WI38 (cell line): ENCODE results near the gene UNCX.

Experiments used
- H3K4me3 ChIP-seq: 2 replicates; pipeline ENCODE4 v1.5.1; 2011; ENCODE audit warnings: low read depth, mild to moderate bottlenecking, control low read depth, low read length
- TF ChIP-seq, protein P1 (sequence below): IDR thresholded peaks from 2 replicates; pipeline ENCODE4 v1.5.1; 2012; ENCODE audit warnings: low read depth, mild to moderate bottlenecking, control low read depth, low read length

The UNCX gene

DNA sequence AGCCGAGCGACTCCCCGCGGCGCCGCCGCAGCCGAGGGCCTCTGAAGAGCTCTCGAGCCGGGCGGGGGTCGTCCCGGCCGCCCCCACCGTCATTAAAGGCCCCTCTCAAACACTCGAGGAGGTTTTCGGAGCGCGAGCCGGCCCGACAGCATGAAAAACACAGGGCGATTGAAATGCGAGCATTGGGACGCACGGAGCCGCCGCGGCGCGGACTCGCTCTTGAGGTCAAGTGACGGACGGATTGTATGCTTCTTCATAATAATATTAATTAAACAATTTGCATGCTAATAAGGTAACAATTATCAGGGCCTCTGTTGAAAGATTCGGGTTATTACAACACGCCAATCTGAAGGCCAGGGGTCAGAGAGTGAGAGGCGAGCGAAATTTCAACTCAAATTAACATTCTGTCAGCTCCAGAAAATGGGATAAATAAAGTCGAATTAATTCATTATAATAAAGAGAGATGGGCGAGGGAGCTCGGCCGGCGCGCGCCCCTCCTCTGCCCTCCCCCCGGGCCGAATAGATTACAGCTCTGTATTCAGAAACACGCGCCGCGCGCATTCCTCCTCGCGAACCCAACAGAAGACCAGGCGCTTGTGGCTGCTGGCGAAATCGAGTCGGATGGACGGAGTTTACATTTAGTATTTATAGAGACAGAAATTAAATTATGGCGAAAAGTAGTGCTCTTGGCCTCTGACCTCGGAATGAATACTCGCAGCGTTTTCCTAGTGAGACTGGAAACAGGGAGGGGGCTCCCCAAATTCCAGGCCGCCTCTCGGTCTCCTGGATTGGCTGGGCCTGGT is 2.1 kb upstream of the UNCX start:
- no peak overlapping the region for H3K4me3 ChIP-seq
- TF ChIP-seq, protein P1, sequence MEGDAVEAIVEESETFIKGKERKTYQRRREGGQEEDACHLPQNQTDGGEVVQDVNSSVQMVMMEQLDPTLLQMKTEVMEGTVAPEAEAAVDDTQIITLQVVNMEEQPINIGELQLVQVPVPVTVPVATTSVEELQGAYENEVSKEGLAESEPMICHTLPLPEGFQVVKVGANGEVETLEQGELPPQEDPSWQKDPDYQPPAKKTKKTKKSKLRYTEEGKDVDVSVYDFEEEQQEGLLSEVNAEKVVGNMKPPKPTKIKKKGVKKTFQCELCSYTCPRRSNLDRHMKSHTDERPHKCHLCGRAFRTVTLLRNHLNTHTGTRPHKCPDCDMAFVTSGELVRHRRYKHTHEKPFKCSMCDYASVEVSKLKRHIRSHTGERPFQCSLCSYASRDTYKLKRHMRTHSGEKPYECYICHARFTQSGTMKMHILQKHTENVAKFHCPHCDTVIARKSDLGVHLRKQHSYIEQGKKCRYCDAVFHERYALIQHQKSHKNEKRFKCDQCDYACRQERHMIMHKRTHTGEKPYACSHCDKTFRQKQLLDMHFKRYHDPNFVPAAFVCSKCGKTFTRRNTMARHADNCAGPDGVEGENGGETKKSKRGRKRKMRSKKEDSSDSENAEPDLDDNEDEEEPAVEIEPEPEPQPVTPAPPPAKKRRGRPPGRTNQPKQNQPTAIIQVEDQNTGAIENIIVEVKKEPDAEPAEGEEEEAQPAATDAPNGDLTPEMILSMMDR = no peak

- no peak overlapping the region for H3K4me3 ChIP-seq
- TF ChIP-seq, protein P1 = no peak
Observed at GRCh38 chr7:1231214-1232102, 1.2 kb upstream of the UNCX start.

DNA sequence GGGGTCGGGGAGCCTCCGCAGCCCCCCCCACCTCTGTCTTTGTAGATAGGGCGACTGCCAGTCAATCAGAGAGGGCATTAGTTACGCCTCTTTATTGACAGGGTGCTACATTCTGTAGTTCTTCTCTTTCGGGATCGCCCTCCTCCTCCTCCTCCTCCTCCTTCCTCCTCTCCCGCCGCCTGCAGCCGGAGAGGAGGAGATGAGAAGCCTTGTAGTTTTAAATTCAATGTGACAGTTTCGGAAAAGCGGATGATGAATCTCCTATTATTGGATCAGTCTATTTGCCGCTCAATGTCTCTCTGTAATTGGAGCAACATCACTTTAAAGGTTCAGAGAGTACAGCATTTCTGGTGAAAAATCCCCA is 587 bp upstream of the UNCX start:
- H3K4me3 ChIP-seq = no peak overlapping the region
- TF ChIP-seq, protein P1 = no peak

DNA sequence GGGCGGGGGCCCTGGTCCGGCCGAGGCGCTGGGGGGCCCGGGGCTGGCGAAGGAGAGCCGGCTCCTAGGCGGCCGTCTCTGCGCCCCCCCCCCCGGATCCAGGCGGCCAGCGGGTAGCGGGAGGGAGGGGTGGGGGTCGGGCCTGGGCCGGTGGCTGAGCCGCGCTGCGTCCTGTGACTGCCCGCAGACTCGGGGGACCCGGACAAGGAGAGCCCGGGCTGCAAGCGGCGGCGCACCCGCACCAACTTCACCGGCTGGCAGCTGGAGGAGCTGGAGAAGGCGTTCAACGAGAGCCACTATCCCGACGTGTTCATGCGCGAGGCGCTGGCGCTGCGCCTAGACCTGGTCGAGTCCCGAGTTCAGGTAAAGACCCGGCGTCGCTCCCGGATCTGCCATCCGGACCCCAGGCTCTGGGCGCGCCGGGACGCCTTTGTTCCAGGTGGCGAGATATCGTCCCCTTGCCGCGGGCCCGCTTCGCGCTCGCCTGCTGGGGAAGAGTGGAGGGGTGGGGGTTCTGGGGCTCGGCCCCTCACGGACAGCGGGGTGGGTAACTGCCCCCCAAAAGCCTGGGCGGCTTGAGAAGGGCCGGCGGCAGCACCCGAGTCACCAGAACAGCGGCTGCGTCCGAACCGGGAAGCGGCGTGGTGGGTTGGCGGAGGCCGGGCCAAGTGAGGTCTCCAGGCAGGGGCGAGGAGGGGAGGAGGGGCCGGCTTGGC is 819 bp downstream of the UNCX start:
- TF ChIP-seq, protein P1 = no peak
- no peak overlapping the region for H3K4me3 ChIP-seq

- no peak overlapping the region for H3K4me3 ChIP-seq
- TF ChIP-seq, protein P1 = no peak
Observed at GRCh38 chr7:1234049-1234880, 1.6 kb downstream of the UNCX start.

GRCh38 chr7:1234881-1235500 is 2.3 kb downstream of the UNCX start:
- H3K4me3 ChIP-seq = no peak overlapping the region

More at GRCh38 chr7:1234881-1235500, 2.3 kb downstream of the UNCX start:
- TF ChIP-seq, protein P1 = no peak
